Cortex of kidney (tissue), 1 donor: ENCODE data around the gene YWHAB.

Source experiments
- DNase-seq: peaks from one replicate; lab custom pipeline; 2025; lab: John Stamatoyannopoulos, UW

Gene YWHAB

GRCh38 chr20:44952731-44953130 lies 67.2 kb downstream of the YWHAB start:
- no peak for DNase-seq

GRCh38 chr20:44954211-44954610 lies 68.7 kb downstream of the YWHAB start:
- DNase-seq = no peak

DNA sequence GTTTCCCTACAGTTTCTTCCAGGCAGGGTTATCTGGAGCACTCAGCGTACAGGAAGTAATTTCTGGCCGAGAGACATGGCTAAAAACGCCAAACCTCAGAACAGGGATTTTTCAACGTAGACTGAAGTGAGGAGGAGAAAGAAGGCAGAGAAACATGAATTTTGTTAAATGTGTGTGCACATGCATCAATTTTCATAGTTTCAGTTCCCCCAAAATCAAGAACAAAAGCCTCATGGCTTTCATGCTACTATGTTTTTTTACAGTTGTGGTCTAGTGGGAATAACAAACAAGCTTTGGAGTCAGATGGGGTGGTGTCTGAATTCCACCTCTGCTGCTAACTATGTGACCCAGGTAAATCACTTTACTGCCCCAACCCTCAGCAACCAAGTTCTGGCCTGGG lies 69.8 kb downstream of the YWHAB start:
- DNase-seq = no peak

GRCh38 chr20:44956410-44956809 lies 70.9 kb downstream of the YWHAB start:
- no peak for DNase-seq
